IMR-90 (cell line): ENCODE data around the gene PODXL. TPM values are rescaled to one million over a fixed set of nuclear protein-coding genes. Genes with fewer than 3 reads are reported as not detected.

Experiments
- ATAC-seq: fragments of 200-7000 bp; cut with Tn5 transposase; 2 replicates; pipeline ENCODE4 v1.9.1; 2020; ENCODE audit warnings: low read depth, mild to moderate bottlenecking, moderate library complexity
- BruUV-seq: library from RNA; stranded (reverse); fragments of 400-500 nt; replicated peaks from 2 replicates; lab custom pipeline; 2021; lab: Mats Ljungman, UMichigan
- CTCF ChIA-PET: fragments of 300-600 bp; formaldehyde crosslinking; extraction: SDS; loops from one replicate; lab custom pipeline; 2021; ENCODE audit warnings: antibody characterized with exemption; lab: Yijun Ruan, JAX
- POLR2A ChIA-PET: fragments of 300-600 bp; sonication (Branson Sonifier 250); formaldehyde crosslinking; loops from one replicate; lab custom pipeline; 2022; ENCODE audit warnings: antibody characterized with exemption; ENCODE audit not compliant: unreplicated experiment; lab: Charles Lee
- DNase-seq: peaks from one replicate; pipeline ENCODE4 v3.0.0; 2013
- H2AFZ ChIP-seq: replicated peaks from 2 replicates; pipeline ENCODE3; 2013; ENCODE audit warnings: low read length, mild to moderate bottlenecking; ENCODE audit not compliant: poor library complexity
- H2AK5ac ChIP-seq: 2 replicates; pipeline ENCODE4 v1.6.1; 2013; ENCODE audit warnings: low read depth, low read length, inconsistent platforms
- H2AK9ac ChIP-seq: replicated peaks from 2 replicates; pipeline ENCODE3; 2013; ENCODE audit warnings: mild to moderate bottlenecking, low read depth, low read length, moderate library complexity; ENCODE audit not compliant: poor library complexity
- H2BK120ac ChIP-seq: 2 replicates; pipeline ENCODE4 v1.6.1; 2013; ENCODE audit warnings: low read depth, low read length, inconsistent platforms
- H2BK15ac ChIP-seq: 3 replicates; pipeline ENCODE4 v1.6.1; 2013; ENCODE audit warnings: low read depth, low read length, inconsistent platforms
- H2BK20ac ChIP-seq: 2 replicates; pipeline ENCODE4 v1.6.1; 2013; ENCODE audit warnings: low read depth, mild to moderate bottlenecking, inconsistent platforms, low read length, moderate library complexity
- H2BK5ac ChIP-seq: 2 replicates; pipeline ENCODE4 v1.6.1; 2013; ENCODE audit warnings: mild to moderate bottlenecking, low read depth, low read length, inconsistent platforms; ENCODE audit not compliant: poor library complexity, severe bottlenecking
- H3K14ac ChIP-seq: replicated peaks from 2 replicates; pipeline ENCODE4 v1.6.1; 2013; ENCODE audit warnings: low read depth, low read length, inconsistent platforms
- H3K18ac ChIP-seq: 2 replicates; pipeline ENCODE4 v1.6.1; 2013; ENCODE audit warnings: low read depth, low read length, control low read depth
- H3K23ac ChIP-seq: 2 replicates; pipeline ENCODE4 v1.6.1; 2013; ENCODE audit warnings: low read depth, low read length, inconsistent platforms
- H3K27ac ChIP-seq: 2 replicates; pipeline ENCODE4 v1.5.1; 2013; ENCODE audit warnings: mild to moderate bottlenecking, control low read depth, low read length; ENCODE audit not compliant: insufficient read depth
- H3K27me3 ChIP-seq: 2 replicates; pipeline ENCODE4 v1.6.1; 2013; ENCODE audit warnings: low read length; ENCODE audit not compliant: control insufficient read depth, insufficient read depth
- H3K36me3 ChIP-seq: 2 replicates; pipeline ENCODE4 v1.6.1; 2013; ENCODE audit warnings: low read length, mixed read lengths; ENCODE audit not compliant: control insufficient read depth, insufficient read depth
- H3K4ac ChIP-seq: 2 replicates; pipeline ENCODE4 v1.6.1; 2013; ENCODE audit warnings: low read depth, low read length, inconsistent platforms
- H3K4me1 ChIP-seq: 2 replicates; pipeline ENCODE4 v1.6.1; 2013; ENCODE audit warnings: low read length, mixed read lengths; ENCODE audit not compliant: control insufficient read depth, insufficient read depth
- H3K4me2 ChIP-seq: 2 replicates; pipeline ENCODE4 v1.6.1; 2013; ENCODE audit warnings: low read depth, mild to moderate bottlenecking, control low read depth, low read length, moderate library complexity
- H3K4me3 ChIP-seq: 2 replicates; pipeline ENCODE4 v1.5.1; 2013; ENCODE audit warnings: low read depth, mild to moderate bottlenecking, control low read depth, low read length, moderate library complexity; ENCODE audit not compliant: insufficient read depth
- H3K56ac ChIP-seq: 2 replicates; pipeline ENCODE4 v1.6.1; 2013; ENCODE audit warnings: low read length, inconsistent platforms; ENCODE audit not compliant: insufficient read depth; ENCODE audit errors: extremely low read depth
- H3K79me1 ChIP-seq, 2 experiments: 2 replicates each; pipeline ENCODE4 v1.6.1; 2013; ENCODE audit warnings: low read length in 2 of 2, inconsistent platforms in 1 of 2, low read depth in 1 of 2
- H3K9ac ChIP-seq: 2 replicates; pipeline ENCODE4 v1.6.1; 2013; ENCODE audit warnings: low read depth, low read length, control low read depth
- H3K9me1 ChIP-seq: 2 replicates; pipeline ENCODE4 v1.6.1; 2013; ENCODE audit warnings: low read length, inconsistent platforms; ENCODE audit not compliant: insufficient read depth
- H3K9me3 ChIP-seq: 2 replicates; pipeline ENCODE4 v1.6.1; 2013; ENCODE audit warnings: low read length; ENCODE audit not compliant: control insufficient read depth, insufficient read depth
- H4K20me1 ChIP-seq: 2 replicates; pipeline ENCODE4 v1.6.1; 2013; ENCODE audit warnings: low read length, inconsistent platforms; ENCODE audit not compliant: insufficient read depth
- H4K5ac ChIP-seq: 2 replicates; pipeline ENCODE4 v1.6.1; 2013; ENCODE audit warnings: mild to moderate bottlenecking, low read depth, low read length, control low read depth
- H4K8ac ChIP-seq, 2 experiments: 2 replicates each; pipeline ENCODE4 v1.6.1; 2013; ENCODE audit warnings: low read depth in 2 of 2, low read length in 2 of 2, control low read depth in 1 of 2, inconsistent platforms in 1 of 2
- H4K91ac ChIP-seq: 2 replicates; pipeline ENCODE4 v1.6.1; 2013; ENCODE audit warnings: low read depth, low read length, inconsistent platforms; ENCODE audit not compliant: insufficient read depth
- CEBPB ChIP-seq: IDR thresholded peaks from 2 replicates; pipeline ENCODE4 v1.6.1; 2012; ENCODE audit warnings: low read depth, low read length, improper control_type of control experiment
- FOS ChIP-seq: fragments of 150-350 bp; IDR thresholded peaks from 2 replicates; pipeline ENCODE4 v1.6.1; 2016; ENCODE audit warnings: low read depth, low read length
- MAFK ChIP-seq: IDR thresholded peaks from 2 replicates; pipeline ENCODE4 v1.6.1; 2012; ENCODE audit warnings: low read depth, low read length, improper control_type of control experiment
- MAZ ChIP-seq: IDR thresholded peaks from 2 replicates; pipeline ENCODE4 v1.6.1; 2012; ENCODE audit warnings: low read depth, mild to moderate bottlenecking, low read length, improper control_type of control experiment, moderate library complexity, borderline replicate concordance
- WGBS, 2 experiments: methylation state at CpG; one replicate each; pipeline versions ENCODE4 v1.1.5 to v1.1.7; 2013; ENCODE audit warnings: missing lambda C conversion rate in 2 of 2; ENCODE audit not compliant: insufficient read length in 1 of 2; ENCODE audit errors: extremely low coverage in 2 of 2; 5-methylcytosine and 5-hydroxymethylcytosine counted together
- dilution Hi-C: fragments of 300-500 bp; cut with HindIII; formaldehyde crosslinking; loops from one replicate; pipeline ENCODE4 v1.14.3; 2018; ENCODE audit warnings: low sequenced_read_pairs; ENCODE audit not compliant: unreplicated experiment
- in situ Hi-C: fragments of 300-500 bp; cut with MboI; formaldehyde crosslinking; loops from 3 replicates; pipeline ENCODE4 v1.14.3; 2019; ENCODE audit warnings: low sequenced_read_pairs, inconsistent platforms, mixed read lengths
- intact Hi-C: fragments of 100-400 bp; cut with micrococcal nuclease; formaldehyde crosslinking; loops from 2 replicates; pipeline ENCODE4 v1.10.0; 2022
- polyA plus RNA-seq, 3 experiments: library from polyadenylated mRNA; depleted of rRNA; stranded (reverse); fragments of >200 nt; gene quantifications; 2 replicates each; pipeline ENCODE4 v1.2.3, GENCODE V29; 2012; ENCODE audit warnings: low replicate concordance in 1 of 3
- total RNA-seq: library from RNA; depleted of rRNA; stranded (reverse); fragments of >200 nt; gene quantifications from 2 replicates; pipeline ENCODE4 v1.2.3, GENCODE V29; 2012
- TF ChIP-seq, protein P1 (sequence below): conservative IDR thresholded peaks from 2 replicates; pipeline ENCODE4 v1.5.1; 2012; ENCODE audit warnings: mild to moderate bottlenecking, low read depth, low read length, improper control_type of control experiment
- TF ChIP-seq, protein P2 (sequence below): fragments of 150-350 bp; IDR thresholded peaks from 2 replicates; pipeline ENCODE4 v1.6.1; 2016; ENCODE audit warnings: low read depth, mild to moderate bottlenecking, low read length, moderate library complexity, borderline replicate concordance

PODXL gene
- total and polyA plus RNA-seq, 2 of the 4 experiments (the other 2 are of a cell fraction): 1.3 to 3.8 TPM

DNA sequence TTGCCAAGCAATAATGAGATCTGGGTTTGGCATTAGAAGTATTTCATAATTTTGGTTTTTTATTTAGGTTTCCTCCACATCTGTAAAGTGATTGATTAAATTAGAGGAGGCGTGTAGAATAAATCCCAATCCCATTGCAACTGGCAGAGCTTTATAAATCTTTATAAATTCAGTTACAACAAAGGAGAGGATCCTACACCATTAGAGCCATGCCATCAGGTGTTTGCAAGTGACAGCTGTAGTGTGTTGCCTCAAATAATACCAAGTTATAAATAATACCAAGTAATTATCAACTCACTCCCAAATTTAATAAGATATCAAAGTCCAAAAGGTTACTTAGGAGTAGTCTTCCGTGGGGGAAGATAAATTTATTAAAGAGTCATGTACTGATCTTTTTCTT, 62.2 kb downstream of the PODXL start:
- no peak overlapping the region for H3K23ac ChIP-seq
- ChIA-PET POLR2A (no interaction called here), CTCF (interaction anchor here (1.2 kb wide), 1 partner anchor 13 kb away, joined by 3 read pairs; no protein-coding TSS in a partner anchor)
- H3K9me1 ChIP-seq: no peaks in the 10 kb centered on the region; the same call in 1 of the 2 replicates
- no peak overlapping the region for H2AK9ac ChIP-seq
- no peak overlapping the region for H3K27ac ChIP-seq
- dilution Hi-C loops: no loop called here
- H3K4me1 ChIP-seq: peaks cover 6% of the 10 kb centered on the region; the same call in 1 of the 2 replicates
- no peak overlapping the region for H2BK15ac ChIP-seq
- H2BK120ac ChIP-seq: no peak overlapping the region
- H3K14ac ChIP-seq: no peak overlapping the region
- H3K4me2 ChIP-seq: no peak overlapping the region
- DNase-seq: no peak
- no peaks in the 10 kb centered on the region for H3K9me3 ChIP-seq
- no peak overlapping the region for H4K8ac ChIP-seq
- no peaks in the 10 kb centered on the region for H4K20me1 ChIP-seq
- ATAC-seq: no peak
- H3K9ac ChIP-seq: no peak overlapping the region
- no peak overlapping the region for H3K56ac ChIP-seq
- H3K36me3 ChIP-seq: peaks cover 5% of the 10 kb centered on the region
- H3K4ac ChIP-seq: no peak overlapping the region
- H3K27me3 ChIP-seq: no peaks in the 10 kb centered on the region
- no peak overlapping the region for H4K91ac ChIP-seq
- no TSS peak for BruUV-seq
- in situ Hi-C loops: no loop called here
- H2BK20ac ChIP-seq: no peak overlapping the region
- no peak overlapping the region for H4K5ac ChIP-seq
- H2AFZ ChIP-seq: no peak overlapping the region
- H2BK5ac ChIP-seq: no peak overlapping the region
- no peak overlapping the region for H3K18ac ChIP-seq
- intact Hi-C loops: no loop called here
- H2AK5ac ChIP-seq: no peak overlapping the region
- WGBS, 2 experiments: no CpG with 5 or more reads among the region's 2 CpGs
- H3K4me3 ChIP-seq: no peak overlapping the region
- TF ChIP-seq, protein P1, sequence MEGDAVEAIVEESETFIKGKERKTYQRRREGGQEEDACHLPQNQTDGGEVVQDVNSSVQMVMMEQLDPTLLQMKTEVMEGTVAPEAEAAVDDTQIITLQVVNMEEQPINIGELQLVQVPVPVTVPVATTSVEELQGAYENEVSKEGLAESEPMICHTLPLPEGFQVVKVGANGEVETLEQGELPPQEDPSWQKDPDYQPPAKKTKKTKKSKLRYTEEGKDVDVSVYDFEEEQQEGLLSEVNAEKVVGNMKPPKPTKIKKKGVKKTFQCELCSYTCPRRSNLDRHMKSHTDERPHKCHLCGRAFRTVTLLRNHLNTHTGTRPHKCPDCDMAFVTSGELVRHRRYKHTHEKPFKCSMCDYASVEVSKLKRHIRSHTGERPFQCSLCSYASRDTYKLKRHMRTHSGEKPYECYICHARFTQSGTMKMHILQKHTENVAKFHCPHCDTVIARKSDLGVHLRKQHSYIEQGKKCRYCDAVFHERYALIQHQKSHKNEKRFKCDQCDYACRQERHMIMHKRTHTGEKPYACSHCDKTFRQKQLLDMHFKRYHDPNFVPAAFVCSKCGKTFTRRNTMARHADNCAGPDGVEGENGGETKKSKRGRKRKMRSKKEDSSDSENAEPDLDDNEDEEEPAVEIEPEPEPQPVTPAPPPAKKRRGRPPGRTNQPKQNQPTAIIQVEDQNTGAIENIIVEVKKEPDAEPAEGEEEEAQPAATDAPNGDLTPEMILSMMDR: no peak
- no peak for TF ChIP-seq FOS
- TF ChIP-seq, protein P2, sequence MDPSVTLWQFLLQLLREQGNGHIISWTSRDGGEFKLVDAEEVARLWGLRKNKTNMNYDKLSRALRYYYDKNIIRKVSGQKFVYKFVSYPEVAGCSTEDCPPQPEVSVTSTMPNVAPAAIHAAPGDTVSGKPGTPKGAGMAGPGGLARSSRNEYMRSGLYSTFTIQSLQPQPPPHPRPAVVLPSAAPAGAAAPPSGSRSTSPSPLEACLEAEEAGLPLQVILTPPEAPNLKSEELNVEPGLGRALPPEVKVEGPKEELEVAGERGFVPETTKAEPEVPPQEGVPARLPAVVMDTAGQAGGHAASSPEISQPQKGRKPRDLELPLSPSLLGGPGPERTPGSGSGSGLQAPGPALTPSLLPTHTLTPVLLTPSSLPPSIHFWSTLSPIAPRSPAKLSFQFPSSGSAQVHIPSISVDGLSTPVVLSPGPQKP: no peak
- TF ChIP-seq CEBPB: no peak
- no peak for TF ChIP-seq MAZ
- no peak for TF ChIP-seq MAFK
- H3K79me1 ChIP-seq: peaks cover 0 to 6% of the 10 kb centered on the region in 2 experiments; a peak in 3 of 4 replicates
